T follicular helper cell (primary cell): ENCODE results near the gene PLPPR1.
"Not testable (repeated sequence)": the region's sequence is repeated elsewhere in the genome, so short reads cannot be mapped to it uniquely, and the experiment has no call there.

Source experiments
- DNase-seq: peaks from one replicate; pipeline ENCODE4 v3.0.0-alpha.2; 2020; ENCODE audit warnings: low read depth

PLPPR1 gene

GRCh38 chr9:101307051-101307450, 278.5 kb downstream of the PLPPR1 start:
- DNase-seq = no peak

- DNase-seq = no peak
Measured at GRCh38 chr9:101307524-101308213, 279.1 kb downstream of the PLPPR1 start.

GRCh38 chr9:101309139-101309538, 280.6 kb downstream of the PLPPR1 start:
- no peak for DNase-seq

- no peak for DNase-seq
Measured at GRCh38 chr9:101311191-101311590, 282.7 kb downstream of the PLPPR1 start.

GRCh38 chr9:101311758-101312420, 283.4 kb downstream of the PLPPR1 start:
- DNase-seq = no peak

- DNase-seq = no peak
Measured at GRCh38 chr9:101312661-101313060, 284.1 kb downstream of the PLPPR1 start.

GRCh38 chr9:101315112-101315450, 286.6 kb downstream of the PLPPR1 start:
- DNase-seq = no peak

- DNase-seq = no peak
Measured at GRCh38 chr9:101317735-101318134, 289.2 kb downstream of the PLPPR1 start.

- DNase-seq = no peak
Measured at GRCh38 chr9:101323129-101323528, 294.6 kb downstream of the PLPPR1 start.

- DNase-seq = no peak
Measured at GRCh38 chr9:101324245-101324804, 295.8 kb downstream of the PLPPR1 start.

GRCh38 chr9:101325053-101325452, 296.5 kb downstream of the PLPPR1 start:
- no peak for DNase-seq

GRCh38 chr9:101326035-101326434, 297.5 kb downstream of the PLPPR1 start:
- no peak for DNase-seq

- no peak for DNase-seq
Measured at GRCh38 chr9:101326501-101326900, 298.0 kb downstream of the PLPPR1 start.

- DNase-seq = not testable (repeated sequence)
Measured at GRCh38 chr9:101327422-101327909, 298.9 kb downstream of the PLPPR1 start.

GRCh38 chr9:101332362-101332761, 303.8 kb downstream of the PLPPR1 start:
- no peak for DNase-seq

- DNase-seq = no peak
Measured at GRCh38 chr9:101333490-101333889, 305.0 kb downstream of the PLPPR1 start.

GRCh38 chr9:101333926-101334702, 305.6 kb downstream of the PLPPR1 start:
- no peak for DNase-seq

GRCh38 chr9:101336091-101336490, 307.6 kb downstream of the PLPPR1 start:
- no peak for DNase-seq

- DNase-seq = no peak
Measured at GRCh38 chr9:101337237-101337636, 308.7 kb downstream of the PLPPR1 start.

GRCh38 chr9:101341958-101342357, 313.4 kb downstream of the PLPPR1 start:
- no peak for DNase-seq

GRCh38 chr9:101342595-101342994, 314.1 kb downstream of the PLPPR1 start:
- DNase-seq = no peak

GRCh38 chr9:101350285-101350684, 321.8 kb downstream of the PLPPR1 start:
- DNase-seq = no peak
